ENCODE results near the gene PTOV1. TPM values are rescaled to one million over a fixed set of nuclear protein-coding genes. Genes with fewer than 3 reads are reported as not detected.

The PTOV1 gene
- total RNA-seq, 1 donor from 2014 or later: 466 TPM

DNA sequence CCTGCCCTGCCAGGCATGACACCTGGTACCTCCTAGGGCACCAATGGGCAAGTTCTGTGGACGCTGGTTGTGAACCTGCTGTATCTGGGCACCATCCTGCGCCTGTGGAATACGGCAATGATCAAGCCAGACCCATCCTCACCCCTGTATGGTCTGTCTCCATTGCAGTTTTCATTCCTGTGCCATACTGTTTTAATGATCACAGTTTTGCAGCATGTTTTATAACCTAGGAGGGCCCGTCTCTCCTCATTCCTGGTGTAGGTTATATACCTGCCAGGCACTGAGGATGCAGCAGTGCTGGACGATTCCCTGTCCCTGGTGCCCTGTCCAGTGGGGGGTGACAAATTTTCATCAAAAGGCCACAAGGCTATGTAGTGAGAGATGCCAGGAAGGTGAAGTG, 32.1 kb downstream of the PTOV1 start:
- Mint-ChIP-seq H3K4me3 (peak overlapping the region; percentile 44), H3K27me3 (ENCODE audit: low read depth) (no peaks in the 10 kb centered on the region), H3K36me3 (ENCODE audit: low read depth) (peaks cover 22% of the 10 kb centered on the region), H3K27ac (ENCODE audit: unreplicated experiment) (no peak overlapping the region), H3K9me3 (no peaks in the 10 kb centered on the region), H3K4me1 (peaks cover 11% of the 10 kb centered on the region)
- TF ChIP-seq, protein P1, sequence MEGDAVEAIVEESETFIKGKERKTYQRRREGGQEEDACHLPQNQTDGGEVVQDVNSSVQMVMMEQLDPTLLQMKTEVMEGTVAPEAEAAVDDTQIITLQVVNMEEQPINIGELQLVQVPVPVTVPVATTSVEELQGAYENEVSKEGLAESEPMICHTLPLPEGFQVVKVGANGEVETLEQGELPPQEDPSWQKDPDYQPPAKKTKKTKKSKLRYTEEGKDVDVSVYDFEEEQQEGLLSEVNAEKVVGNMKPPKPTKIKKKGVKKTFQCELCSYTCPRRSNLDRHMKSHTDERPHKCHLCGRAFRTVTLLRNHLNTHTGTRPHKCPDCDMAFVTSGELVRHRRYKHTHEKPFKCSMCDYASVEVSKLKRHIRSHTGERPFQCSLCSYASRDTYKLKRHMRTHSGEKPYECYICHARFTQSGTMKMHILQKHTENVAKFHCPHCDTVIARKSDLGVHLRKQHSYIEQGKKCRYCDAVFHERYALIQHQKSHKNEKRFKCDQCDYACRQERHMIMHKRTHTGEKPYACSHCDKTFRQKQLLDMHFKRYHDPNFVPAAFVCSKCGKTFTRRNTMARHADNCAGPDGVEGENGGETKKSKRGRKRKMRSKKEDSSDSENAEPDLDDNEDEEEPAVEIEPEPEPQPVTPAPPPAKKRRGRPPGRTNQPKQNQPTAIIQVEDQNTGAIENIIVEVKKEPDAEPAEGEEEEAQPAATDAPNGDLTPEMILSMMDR (conservative IDR thresholded peaks at IDR 0.05): no peak
- DNase-seq (ENCODE audit: low read depth, low spot score): no peak

DNA sequence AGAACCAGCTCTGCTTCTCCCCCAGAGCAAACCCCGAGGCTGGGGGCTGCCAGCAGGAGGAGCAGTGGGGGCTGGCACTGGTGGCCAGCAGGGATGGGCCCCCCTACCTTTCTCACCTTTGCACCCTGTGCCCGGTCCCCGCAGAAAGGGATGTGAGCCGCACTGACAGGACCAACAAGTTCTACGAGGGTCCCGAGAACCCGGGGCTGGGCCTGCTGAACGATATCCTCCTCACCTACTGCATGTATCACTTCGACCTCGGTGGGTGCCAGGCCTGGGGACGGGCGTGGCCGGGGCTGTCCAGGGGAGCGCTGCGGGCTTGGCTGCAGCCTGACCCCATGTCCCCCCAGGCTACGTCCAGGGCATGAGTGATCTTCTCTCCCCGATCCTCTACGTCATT, 33.1 kb downstream of the PTOV1 start:
- H3K36me3 Mint-ChIP-seq (ENCODE audit: low read depth): peaks cover 22% of the 10 kb centered on the region
- H3K27ac Mint-ChIP-seq (ENCODE audit: unreplicated experiment): no peak overlapping the region
- no peak overlapping the region for H3K4me3 Mint-ChIP-seq
- TF ChIP-seq, protein P1 (conservative IDR thresholded peaks at IDR 0.05): no peak
- peaks cover 1% of the 10 kb centered on the region for H3K4me1 Mint-ChIP-seq
- H3K9me3 Mint-ChIP-seq: no peaks in the 10 kb centered on the region
- no peak for DNase-seq (ENCODE audit: low read depth, low spot score)
- no peaks in the 10 kb centered on the region for H3K27me3 Mint-ChIP-seq (ENCODE audit: low read depth)

DNA sequence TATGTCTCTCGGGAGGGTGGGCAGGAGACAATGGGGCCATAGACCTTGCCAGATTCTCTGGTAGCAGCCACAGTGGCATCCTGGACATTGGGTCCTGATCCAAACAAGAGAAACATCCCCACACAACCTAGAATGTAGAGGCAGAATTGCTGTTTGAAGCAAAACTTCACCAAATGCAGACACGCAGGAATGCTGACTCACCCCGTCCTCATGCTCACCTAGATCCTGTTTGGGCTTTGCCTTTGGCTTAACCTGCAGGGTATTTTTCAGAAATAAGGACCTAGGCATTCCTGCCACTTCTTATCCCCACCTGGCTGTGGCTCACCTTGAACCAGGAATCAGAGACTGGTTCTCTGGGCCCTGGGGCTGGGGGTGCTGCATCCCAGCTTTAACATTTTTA, 33.8 kb downstream of the PTOV1 start:
- H3K27me3 Mint-ChIP-seq (ENCODE audit: low read depth): no peaks in the 10 kb centered on the region
- no peak for DNase-seq (ENCODE audit: low read depth, low spot score)
- peaks cover 22% of the 10 kb centered on the region for H3K36me3 Mint-ChIP-seq (ENCODE audit: low read depth)
- no peak overlapping the region for H3K4me3 Mint-ChIP-seq
- H3K27ac Mint-ChIP-seq (ENCODE audit: unreplicated experiment): no peak overlapping the region
- TF ChIP-seq, protein P1 (conservative IDR thresholded peaks at IDR 0.05): no peak
- H3K9me3 Mint-ChIP-seq: no peaks in the 10 kb centered on the region
- no peaks in the 10 kb centered on the region for H3K4me1 Mint-ChIP-seq

DNA sequence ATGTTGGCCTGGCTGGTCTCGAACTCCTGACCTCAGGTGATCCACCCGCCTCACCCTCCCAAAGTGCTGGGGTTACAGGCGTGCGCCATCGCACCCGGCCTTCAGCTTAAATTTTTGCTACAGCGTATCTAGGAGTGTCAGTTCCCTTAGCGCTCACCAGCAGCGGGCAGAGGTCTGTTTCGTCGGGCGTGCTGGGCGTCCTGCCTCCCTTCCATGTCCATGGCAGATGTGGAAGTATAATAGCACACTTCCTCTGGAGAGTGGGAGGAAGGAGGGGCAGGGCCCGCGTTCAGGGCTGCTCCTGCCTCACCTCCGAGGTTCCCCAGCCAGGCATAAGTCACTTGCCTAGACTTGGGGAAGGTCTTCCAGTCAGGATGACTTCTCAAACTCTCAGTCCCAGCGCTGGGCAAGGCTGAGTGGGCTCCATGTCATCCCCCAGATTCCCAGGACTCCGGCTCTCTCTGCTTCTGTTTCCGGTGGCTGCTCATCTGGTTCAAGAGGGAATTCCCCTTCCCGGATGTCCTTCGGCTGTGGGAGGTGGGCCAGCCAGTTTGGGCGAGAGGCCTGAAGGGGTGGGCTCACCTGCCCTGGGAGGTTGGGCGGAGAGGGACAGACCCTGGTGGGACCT, 36.2 kb downstream of the PTOV1 start:
- Mint-ChIP-seq H3K27me3 (ENCODE audit: low read depth) (peaks cover 14% of the 10 kb centered on the region), H3K4me3 (no peak overlapping the region), H3K4me1 (peaks cover 4% of the 10 kb centered on the region), H3K36me3 (ENCODE audit: low read depth) (peaks cover 19% of the 10 kb centered on the region), H3K27ac (ENCODE audit: unreplicated experiment) (no peak overlapping the region), H3K9me3 (no peaks in the 10 kb centered on the region)
- TF ChIP-seq, protein P1 (conservative IDR thresholded peaks at IDR 0.05): no peak
- no peak for DNase-seq (ENCODE audit: low read depth, low spot score)

DNA sequence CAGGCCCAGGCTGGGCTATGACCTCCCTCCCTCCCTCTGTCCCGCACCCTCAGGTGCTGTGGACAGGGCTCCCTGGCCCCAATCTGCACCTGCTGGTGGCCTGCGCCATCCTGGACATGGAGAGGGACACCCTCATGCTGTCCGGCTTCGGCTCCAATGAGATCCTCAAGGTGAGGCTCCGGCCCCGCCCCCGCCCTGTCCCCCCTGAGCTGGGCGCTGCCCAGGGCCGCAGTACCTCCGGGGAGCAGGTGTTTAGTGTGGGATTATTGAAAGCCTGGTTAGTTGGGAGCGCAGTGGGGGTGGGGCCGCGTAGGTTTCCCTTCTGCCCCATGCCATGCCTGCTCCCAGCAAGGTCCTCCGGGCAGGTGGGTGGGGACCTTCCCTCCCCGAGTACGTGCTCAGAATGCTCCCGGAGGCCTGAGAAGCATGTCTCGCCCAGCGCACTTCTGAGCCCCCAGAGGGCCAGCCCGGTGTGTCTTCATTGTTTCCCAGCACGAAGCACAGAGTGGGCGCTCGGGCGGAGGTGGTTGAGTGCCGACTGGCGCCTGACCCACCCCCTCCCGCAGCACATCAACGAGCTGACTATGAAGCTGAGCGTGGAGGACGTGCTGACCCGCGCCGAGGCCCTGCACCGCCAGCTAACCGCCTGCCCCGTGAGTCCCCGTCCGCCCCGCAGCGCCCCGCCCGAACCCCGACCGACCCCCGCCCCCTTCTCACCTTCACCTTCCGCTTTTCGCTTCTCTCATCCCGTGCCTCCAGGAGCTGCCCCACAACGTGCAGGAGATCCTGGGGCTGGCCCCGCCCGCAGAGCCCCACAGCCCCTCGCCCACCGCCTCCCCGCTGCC, 36.9 kb downstream of the PTOV1 start:
- no peak overlapping the region for H3K27ac Mint-ChIP-seq (ENCODE audit: unreplicated experiment)
- peaks cover 4% of the 10 kb centered on the region for H3K4me1 Mint-ChIP-seq
- no peaks in the 10 kb centered on the region for H3K9me3 Mint-ChIP-seq
- DNase-seq (ENCODE audit: low read depth, low spot score): no peak
- TF ChIP-seq, protein P1 (conservative IDR thresholded peaks at IDR 0.05): no peak
- H3K36me3 Mint-ChIP-seq (ENCODE audit: low read depth): peaks cover 16% of the 10 kb centered on the region
- no peak overlapping the region for H3K4me3 Mint-ChIP-seq
- peaks cover 21% of the 10 kb centered on the region for H3K27me3 Mint-ChIP-seq (ENCODE audit: low read depth)
